Measurements from ENCODE around the gene CSK.
"Not testable (repeated sequence)": the region's sequence is repeated elsewhere in the genome, so short reads cannot be mapped to it uniquely, and the experiment has no call there.

The CSK gene

DNA sequence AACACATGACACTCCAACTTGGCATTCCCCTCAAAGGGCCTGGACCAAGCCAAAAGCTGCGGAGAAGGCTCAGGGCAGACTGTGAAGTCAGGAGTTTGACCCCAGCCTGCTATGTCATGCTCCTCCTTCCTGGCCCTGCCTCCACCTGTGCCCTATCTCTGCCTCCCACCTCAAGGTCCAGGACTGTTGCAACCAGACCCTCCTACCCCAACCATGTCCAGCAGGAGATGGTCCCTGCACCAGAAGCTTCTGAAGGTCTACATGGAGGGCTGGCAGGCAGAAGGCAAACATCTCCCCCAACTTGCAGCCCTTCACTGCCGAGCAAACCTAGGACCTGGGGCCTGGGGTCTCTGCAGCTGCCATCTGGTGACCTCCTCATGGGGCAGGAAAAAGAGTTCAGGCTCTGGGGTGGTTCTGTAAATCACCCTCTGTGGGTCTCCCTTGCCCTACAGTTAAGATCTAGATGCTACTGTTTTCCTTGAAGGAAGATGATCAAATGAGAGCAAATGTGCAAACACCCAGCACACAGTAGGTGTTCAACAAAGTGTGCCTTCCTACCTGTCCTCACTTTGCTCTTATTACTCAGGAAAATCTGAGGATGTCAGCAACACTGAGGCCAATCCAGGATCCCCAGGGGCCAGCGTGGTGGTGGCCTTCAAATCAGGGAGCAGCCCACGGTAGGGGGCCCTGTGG, 11.5 kb upstream of the CSK start:
- DNase-seq: no peak

DNA sequence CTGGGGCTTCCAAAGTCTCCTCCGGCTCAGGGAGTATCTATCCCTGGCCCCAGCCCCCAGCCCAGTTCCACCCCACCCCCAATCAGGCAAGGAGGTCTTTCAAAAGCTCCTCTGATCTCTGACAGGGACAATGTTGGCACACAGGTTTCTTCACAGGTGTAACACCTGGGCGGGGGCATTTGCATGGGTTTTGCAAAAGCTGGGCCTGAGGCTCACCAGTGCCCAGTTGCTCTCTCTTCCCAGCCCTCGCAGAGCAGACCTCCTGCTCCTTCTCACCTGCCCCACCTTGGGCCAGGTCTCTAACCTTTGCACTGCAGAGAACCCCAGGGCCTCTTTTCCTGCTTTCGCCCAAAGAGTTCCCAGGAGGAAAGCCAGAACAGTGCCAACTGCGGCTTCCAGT, 8.6 kb upstream of the CSK start:
- no peak for DNase-seq

DNA sequence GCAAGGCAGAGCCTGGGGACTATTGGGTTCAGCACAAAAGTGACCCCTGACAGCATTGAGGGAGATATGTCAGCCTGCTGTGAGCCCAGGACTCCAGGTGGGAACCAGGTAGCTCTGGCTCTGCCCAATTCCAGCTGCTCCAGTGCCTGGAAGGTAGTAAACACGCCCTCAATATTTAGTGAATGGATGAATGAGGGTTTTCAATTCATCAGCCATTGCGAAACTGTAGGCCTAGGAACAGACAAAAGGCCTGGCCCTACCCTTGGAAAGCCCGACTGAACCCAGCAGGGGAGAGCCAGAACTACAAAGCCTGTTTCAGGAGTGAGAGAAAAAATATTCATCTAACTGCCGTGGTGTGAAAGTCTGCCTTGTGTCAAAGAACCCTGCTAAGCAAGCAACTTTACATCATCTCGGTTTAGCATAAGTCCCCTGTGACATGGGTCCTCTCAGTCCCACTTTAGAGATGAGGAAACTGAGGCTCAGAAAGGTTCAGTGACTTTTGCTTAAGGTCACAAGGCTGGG, 8.1 kb upstream of the CSK start:
- DNase-seq: no peak

DNA sequence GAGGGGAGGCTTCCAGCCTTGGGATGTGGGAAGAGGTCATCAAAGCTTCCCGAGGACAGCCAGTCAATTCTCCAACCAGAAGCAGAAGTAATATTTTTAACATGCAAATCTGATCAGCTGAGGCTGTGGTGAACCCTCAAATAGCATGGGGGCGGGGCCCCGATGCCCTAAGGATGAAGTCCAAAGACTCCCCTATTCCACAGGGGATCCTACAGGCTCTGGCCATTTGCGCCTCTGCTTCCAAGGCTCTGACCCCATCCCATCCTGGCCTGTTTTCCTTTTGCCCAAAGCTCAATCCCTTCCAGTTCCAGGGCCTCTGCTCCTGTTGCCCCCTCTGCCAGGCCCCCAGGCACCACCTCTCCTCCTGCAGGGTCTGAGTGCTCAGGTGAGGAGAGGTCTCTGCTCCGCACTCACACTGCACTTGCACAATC, 6.7 kb upstream of the CSK start:
- DNase-seq: no peak

GRCh38 chr15:74775894-74776293, 6.0 kb upstream of the CSK start:
- no peak for DNase-seq

- peak; percentile 76 for DNase-seq
Measured at GRCh38 chr15:74776821-74777768, 4.8 kb upstream of the CSK start.

GRCh38 chr15:74777769-74778598, 3.9 kb upstream of the CSK start:
- no peak for DNase-seq

GRCh38 chr15:74778599-74778970, 3.3 kb upstream of the CSK start:
- no peak for DNase-seq

DNA sequence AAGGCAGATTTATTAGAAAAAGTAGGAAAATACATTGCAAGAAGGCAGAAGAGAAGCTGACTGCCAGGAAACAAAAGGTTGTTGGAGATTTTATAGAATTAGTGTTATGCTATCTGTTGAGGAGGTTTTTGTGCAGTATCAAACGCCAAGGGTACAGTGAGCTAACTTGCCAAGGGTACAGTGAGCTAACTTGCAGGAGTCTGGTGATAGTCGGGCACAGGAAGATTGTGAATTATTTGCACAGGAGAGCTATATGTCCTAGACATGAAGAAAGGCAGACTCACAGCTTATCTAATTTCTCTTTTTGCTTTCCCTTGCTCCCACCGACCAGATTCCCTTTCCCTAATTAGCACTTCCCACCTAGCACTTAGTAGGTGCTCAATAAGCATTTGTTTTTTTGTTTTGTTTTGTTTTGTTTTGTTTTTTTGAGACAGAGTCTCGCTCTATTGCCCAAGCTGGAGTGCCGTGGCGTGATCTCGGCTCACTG, 2.7 kb upstream of the CSK start:
- no peak for DNase-seq

- no peak for DNase-seq
Measured at GRCh38 chr15:74780523-74781430, 1.1 kb upstream of the CSK start.

DNA sequence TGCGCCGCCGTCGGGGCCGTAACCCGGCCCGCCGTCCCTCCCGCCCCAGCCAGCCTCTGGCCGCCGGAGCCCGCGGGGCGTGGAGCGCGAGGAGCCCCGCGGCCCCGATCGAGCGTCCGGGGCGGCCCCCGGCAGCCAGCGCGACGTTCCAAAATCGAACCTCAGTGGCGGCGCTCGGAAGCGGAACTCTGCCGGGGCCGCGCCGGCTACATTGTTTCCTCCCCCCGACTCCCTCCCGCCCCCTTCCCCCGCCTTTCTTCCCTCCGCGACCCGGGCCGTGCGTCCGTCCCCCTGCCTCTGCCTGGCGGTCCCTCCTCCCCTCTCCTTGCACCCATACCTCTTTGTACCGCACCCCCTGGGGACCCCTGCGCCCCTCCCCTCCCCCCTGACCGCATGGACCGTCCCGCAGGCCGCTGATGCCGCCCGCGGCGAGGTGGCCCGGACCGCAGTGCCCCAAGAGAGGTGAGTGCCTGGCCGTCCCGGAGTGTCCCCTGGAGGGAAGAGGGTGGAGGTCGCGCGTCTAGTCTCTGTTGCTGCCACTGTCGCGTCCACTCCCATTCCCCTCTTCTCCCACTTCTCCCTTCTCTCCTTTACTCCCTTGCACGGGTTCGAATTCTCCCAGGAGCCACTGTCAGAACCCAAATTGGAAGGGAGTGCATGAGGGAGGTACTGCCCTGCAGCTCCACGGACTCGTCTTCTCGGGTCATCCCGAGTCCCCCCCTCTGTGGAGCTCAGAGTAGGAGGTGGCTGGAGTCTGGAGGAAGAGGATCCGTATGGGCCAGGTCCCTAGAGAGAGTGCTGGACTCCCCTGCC, 585 bp downstream of the CSK start:
- DNase-seq: no peak

DNA sequence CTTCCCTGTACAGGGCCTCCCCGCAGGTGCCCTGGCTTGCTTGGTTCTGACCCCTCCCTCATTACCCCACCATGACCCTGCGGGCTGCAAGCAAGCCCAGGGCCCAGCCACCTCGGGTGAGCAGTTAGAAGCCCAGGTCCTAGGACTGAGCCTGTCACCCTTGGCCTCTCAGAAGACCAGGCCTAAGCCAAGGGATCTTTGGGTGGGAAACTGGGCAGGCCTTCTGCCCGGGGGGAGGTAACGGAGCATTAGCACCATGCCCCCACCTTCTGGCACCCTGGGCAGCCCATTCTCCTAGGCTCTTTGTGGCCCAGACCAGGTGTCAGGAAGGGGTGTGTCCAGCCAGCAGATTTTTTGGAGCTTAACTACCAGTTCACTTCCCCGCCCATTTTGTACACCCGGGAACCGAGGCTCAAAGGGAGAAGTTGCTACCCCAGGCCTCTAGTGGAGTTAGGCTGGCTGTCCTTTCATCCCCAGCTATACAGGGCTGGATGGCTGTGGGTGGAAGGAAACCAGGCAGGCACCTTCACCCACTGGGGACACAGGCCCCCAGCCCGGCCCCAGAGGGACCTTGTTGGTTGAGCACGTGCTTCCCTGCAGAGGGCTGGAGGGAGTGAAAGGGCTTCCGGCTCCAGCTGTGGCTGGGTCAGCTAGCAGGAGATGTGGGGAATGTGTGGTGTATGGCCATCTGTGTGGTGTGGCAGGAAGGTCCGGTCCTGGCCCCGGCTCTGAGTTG, 1.4 kb downstream of the CSK start:
- no peak for DNase-seq

DNA sequence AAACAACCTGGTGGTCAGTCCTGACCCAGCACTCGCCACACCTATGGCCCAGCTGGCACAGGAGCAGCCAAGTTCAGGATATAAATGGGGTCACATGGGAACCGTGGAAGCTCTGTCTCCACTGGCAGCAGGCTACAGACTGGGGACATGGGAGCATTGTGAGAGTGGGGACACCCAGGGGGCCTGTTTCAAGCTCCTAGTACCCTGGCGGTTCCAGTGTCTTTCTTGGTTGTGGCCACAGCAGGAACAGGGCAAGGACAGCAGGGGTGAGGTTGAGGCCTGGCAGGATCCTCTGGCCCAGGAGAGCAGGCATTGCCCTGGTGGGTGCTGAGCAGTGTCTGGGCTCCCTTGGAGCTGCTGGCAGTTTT, 1.9 kb downstream of the CSK start:
- DNase-seq: no peak

DNA sequence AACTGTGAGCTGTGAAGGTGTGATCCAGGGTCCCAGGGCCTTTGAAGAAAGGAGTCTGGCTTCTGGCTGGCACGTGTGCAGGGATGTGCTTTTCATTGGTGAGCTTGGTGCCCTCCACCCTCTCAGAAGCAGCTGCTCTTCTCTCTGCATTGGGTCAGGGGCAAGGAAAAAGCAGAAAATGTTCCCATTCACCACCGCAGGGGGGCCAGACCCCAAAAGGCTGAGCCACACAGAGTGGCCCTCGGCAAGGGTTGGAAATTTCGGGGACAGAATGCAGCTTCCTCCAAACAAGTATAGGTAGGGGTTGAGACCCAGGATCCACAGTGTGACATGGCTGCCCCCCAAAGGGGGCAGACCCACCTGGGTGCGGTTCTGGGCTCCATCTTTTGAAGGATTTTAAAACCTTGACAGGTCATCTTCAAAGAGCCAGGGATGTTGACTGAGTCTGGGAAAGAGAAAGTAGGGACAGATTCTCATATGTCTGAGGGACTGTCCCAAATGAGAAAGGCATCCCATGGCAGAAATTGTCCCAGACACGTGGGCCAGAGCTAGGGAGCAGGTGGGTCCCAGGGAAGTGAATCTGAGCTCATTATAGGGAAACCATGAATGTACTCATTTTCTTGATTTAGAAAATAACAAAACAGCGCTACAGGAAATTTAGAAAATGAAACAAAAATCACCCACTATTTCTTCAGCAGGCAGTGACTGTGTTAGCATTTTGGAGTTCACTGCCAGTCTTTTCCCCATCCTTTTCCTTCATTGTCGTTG, 2.7 kb downstream of the CSK start:
- no peak for DNase-seq

DNA sequence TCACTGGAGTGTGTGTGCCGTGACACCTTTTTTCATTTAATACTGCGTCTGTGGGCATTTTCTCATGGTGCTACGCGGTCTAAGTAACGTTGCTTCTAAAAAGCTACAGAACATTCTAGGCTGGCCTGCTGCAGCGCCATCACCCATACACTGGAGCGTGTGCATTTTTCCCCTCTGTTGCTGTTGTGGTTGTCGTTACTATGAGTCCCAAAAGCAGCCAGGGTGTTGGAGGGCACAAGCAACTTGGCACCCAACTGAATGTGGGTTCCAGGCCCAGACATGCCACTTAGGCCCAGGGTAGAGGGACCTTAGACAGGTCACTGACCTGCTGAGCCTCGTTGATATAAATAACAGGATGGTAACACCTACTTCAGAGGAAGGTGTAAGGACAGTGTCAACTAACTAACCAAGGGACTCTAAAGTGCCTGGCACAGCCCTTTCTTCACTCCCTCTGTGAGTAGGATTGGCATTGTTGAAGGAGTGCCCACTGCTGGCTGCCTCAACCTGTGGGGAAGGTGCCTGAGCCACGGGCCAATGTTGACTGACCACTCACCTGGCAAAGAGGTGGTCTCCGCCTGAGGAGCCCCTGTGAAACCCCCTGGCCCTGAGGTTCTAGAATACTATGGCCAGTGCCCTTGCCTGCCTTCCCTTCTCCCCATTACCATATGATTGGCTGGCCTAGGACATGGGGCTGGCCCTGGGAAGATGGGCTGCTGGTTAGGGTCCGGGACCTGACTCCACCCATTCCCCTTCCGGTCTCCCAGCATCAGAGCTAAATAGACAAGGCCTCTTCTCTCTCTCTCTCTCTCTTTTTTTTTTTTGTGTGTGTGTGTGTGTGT, 3.5 kb downstream of the CSK start:
- no peak for DNase-seq

- DNase-seq: not testable (repeated sequence)
Measured at GRCh38 chr15:74786081-74786480, 4.2 kb downstream of the CSK start.

DNA sequence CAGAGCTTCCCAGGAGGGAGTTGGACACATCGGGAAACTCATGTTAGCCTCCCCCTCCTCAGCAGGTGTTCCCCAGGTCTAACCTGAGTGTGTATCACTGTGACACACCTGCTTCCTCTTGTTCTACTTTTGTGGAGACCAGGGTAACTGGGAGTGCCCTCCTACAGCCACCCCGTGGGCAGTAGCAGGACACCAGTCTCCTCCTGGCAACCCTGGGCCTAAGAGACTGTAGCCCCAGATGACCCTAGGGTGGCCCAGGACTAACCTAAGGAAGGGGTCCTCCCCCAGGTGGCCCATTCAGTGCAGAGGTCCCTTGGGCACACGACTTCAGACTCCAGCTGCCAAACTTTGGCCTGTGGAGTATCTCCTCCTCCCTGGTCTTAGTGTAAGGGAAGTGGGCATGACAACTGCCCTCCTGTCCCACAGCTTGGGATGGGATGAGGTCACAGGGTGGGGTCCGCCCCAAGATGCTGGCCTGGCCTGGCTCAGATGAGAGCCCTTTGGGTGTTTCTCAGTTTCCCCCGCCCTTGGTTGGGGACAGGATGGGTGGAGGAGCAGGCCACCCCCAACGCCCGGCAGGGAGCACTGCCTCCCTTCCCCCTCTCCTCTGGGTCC, 4.8 kb downstream of the CSK start:
- DNase-seq: no peak

Data from fibroblast of skin of back (primary cell).